Jurkat, Clone E6-1 (cell line): ENCODE data around the gene THPO. TPM values are rescaled to one million over a fixed set of nuclear protein-coding genes. Genes with fewer than 3 reads are reported as not detected.

Experiments used
- DNase-seq: peaks from one replicate; pipeline ENCODE4 v3.0.0-alpha.2; 2011; ENCODE audit warnings: low read depth, low spot score
- H3K4me3 ChIP-seq: 2 replicates; pipeline ENCODE4 v1.5.1; 2011; ENCODE audit warnings: mild to moderate bottlenecking, low read length, control low read depth, moderate library complexity
- polyA plus RNA-seq: library from polyadenylated mRNA; unstranded; fragments of >200 nt; gene quantifications from one replicate; pipeline ENCODE4 v1.2.1, GENCODE V29; 2012; ENCODE audit warnings: missing spikeins; ENCODE audit not compliant: insufficient read length, insufficient read depth

THPO gene
- not detected for polyA plus RNA-seq

DNA sequence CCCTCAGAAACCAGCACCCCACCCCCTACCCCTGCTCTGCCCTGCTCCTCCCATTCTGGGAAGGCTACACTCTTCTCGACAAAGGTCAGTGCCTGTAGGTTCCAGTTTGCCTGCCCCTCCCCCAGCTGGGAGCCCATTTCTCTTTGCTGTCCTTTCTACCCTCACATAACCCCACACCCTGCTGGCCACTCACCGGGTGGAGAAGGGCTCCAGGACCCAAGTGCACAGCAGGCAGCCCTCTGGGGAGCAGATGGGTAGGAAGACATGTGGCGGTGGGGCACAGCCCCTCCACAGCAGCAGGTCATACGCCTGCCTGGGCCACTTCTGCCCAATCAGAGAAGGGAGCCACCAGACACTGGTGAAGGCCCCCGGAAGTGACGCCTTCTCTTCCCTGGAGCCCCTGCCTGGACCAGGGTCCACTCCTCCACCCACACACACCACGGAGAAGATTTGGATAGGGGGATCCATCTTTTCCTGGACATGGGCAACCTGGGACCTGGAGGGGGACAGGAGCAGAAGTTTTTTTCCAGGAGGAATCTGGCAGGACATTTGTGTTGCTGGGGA is at the start of gene THPO:
Gene THPO (minus strand): TSS at position 326 of the 564 bp plus-strand sequence. CDS start 1,948 bp downstream, outside the sequence.
- DNase-seq, result no peak

DNA sequence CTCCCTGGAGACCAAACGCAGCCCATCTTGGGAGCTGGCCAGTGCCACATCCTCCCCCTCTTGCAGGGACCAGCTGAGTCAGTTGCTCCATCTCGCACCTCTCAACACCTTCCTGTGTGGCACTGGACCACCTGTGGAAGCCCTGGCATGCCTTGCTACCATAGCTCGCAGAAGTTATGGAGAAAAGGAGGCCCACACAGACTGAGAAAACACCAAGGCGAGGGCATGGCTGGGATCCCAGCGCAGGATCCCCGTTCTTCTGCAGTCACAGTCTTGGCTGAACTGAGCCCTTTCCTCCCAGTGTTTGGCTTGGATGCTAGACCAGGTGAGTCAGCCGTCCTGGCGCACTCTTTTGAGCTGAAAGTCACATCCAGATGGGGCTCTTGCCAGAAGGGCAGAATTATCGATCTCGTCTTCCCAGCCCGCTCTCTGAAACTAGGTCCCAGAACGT is 48.7 kb upstream of the THPO start:
- DNase-seq, result no peak

More for the DNA sequence above, at the start of gene THPO:
- no peak within 1 kb of the TSS for H3K4me3 ChIP-seq

DNA sequence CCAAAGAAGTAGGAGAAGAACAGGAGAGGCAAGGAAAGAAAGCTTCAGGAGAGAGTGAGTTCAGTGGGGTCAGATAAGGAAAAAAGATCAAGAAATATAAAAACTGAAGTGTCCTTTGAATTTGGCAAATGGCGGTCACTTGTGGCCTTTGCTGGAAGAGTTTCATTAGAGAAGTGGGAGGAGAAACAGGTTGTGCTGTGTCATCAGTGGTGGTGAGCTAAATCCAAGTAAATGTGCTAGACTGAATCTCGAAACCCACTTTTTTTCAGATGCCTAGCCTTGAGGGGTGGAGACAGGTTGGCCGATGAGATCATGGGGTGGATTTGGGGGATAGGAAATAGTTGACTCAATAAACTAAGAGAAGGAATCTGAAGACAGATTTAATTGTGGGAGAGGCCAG is 45.6 kb upstream of the THPO start:
- no peak for DNase-seq
- no peak overlapping the region for H3K4me3 ChIP-seq

More for the DNA sequence above, 48.7 kb upstream of the THPO start:
- H3K4me3 ChIP-seq, result no peak overlapping the region

DNA sequence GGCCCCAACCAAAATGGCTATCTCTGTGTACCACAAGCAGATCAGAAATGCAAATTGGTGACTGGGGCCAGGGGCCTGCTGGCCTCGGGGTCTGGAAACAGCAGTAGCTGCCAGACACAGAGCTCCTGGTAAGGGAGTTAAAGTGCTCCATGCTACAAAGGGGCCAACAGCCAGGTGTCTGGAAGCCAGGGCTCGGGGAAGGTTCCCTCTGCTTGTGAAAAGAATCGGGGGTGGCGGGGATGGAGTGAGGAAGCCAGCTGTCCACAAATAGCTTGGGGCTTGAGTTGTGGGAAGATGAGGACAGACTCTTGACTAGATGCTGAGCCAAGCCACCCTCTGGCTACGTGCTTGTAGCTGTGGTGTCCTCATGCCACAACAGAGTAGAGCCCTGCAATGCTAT is 41.2 kb upstream of the THPO start:
- DNase-seq, result no peak
- H3K4me3 ChIP-seq, result no peak overlapping the region

DNA sequence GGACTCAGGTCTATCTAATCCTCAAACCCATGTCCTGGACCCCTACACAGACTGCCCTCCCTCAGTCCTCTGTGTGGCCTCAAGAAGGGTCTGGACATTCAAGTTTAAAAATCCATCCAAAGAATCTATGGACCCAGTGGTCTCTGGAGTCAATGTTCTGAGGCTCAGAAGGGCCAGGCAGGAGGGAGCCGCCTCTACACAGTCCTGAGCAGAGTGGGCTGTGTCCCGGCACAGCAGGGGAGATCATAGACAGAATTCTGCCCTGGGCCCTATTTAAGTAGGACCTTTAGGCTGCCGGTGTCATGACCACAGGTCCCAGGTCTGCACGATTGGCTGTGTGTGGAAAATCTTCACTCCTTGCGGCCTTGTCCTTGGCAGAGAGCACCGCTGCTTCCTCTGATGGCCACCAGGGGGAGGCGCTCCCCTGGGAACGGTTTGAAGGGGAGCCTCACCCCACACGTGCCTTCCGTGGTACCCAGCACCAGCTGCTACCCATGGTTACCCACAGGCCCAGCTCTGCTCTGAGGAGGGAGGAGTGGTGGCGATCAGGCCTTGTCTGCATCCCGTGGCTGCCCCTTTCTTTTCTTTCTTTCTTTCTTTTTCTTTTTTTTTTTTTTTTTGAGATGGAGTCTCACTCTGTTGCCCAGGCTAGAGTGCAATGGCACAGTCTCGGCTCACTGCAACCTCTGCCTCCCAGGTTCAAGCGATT is 39.8 kb upstream of the THPO start:
- peak; percentile 66 for DNase-seq
- no peak overlapping the region for H3K4me3 ChIP-seq

DNA sequence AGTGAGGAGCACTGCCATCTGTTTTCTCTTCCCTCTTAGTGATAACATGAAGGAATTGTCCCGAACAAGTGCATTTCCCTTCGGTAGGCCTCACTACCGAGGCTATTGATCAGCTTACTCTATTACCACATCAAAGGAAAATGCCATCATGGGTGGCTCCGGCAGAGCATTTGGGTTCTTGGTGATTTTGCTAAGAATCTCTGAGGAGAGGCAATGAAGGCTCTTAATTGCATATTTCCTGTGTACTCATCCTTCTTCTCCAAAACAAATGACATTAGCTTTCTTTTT is 37.1 kb upstream of the THPO start:
- DNase-seq, result peak; percentile 15
- no peak overlapping the region for H3K4me3 ChIP-seq

DNA sequence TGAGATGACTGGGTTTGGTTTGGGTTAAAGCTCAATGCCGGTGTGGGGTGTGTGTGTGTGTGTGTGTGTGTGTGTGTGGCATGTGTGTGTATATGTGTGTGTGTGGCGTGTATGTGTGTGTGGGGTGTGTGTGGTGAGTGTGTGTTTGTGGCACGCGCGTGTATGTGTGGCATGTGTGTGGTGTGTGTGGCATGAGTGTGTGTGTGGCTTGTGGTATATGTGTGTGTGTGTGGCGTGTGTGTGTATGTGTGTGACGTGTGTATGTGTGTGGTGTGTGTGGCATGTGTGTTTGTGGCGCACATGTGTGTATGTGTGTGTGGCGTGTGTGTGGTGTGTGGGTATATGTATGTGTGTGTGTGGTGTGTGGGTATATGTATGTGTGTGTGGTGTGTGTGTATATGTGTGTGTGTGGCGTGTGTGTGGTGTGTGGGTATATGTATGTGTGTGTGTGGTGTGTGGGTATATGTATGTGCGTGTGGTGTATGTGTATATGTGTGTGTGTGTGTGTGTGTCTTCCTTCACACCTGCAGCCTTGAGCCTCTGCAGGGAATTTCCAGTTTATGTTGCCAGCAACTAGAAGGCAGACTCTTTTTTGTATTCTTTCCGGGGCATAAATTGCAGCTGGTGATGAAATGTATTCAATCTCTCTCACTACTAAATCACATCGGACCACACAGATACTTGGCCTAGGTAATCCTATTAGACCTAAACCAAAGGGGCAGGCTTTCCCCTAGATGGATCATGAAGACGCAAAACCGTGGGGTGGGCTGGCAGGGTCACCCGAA is 36.6 kb upstream of the THPO start:
- no peak overlapping the region for H3K4me3 ChIP-seq
- no peak for DNase-seq

DNA sequence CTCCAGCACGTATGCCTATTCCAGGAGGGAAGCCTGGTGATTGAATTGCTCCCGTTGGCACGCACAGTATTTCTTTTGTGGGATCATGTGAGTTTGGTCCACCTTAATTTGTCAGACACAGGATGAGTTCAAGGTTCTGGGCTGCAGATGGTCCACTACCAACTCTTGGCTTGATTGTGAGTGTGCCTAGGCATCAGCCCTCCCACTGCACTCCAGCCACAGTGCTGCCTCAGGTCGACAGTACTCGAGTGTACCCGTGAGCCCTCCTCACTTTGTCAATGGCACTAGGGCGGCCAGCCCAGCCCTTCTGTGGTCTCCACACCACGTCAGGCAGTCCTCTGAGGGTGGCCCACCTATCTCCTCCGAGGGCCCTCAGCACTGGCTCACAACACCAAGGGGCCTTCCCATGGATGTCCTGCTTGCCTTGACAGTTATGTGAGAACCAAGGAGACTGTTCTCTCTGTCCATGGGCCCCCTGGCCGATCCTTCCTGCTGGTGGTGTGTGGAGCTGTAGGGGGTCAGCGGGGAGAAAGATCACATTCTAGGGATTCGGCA is 32.0 kb upstream of the THPO start:
- DNase-seq, result no peak

DNA sequence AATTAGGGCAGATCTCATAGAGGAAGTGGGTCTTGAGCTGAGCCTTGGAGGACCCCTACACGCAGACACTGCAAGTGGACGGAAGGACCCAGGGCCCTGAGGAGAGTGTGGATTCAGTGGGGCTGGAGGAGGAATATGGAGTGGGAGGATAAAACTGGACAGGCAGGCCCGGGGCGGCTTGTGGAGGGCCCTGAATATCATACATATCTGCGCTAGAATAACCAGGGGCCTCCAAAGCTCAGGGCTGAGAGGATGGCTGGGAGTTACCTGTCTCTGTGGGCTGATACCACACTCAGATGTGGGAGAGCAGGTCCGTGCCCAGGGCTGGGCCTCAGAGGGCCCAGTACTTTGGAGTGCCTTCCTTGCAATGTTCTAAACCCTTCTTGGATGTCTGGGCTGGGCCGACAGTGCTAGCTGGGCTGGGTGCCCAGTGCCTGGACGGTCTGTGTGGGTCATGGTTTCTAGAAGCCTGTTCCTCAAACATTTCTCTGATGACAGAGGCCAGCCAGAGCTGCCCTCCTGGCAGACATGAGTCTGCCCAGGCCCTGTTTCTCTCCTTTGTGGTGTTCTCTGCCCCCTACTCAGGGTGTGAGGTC is 31.4 kb upstream of the THPO start:
- DNase-seq, result no peak

More for the DNA sequence above, 32.0 kb upstream of the THPO start:
- H3K4me3 ChIP-seq, result no peak overlapping the region

DNA sequence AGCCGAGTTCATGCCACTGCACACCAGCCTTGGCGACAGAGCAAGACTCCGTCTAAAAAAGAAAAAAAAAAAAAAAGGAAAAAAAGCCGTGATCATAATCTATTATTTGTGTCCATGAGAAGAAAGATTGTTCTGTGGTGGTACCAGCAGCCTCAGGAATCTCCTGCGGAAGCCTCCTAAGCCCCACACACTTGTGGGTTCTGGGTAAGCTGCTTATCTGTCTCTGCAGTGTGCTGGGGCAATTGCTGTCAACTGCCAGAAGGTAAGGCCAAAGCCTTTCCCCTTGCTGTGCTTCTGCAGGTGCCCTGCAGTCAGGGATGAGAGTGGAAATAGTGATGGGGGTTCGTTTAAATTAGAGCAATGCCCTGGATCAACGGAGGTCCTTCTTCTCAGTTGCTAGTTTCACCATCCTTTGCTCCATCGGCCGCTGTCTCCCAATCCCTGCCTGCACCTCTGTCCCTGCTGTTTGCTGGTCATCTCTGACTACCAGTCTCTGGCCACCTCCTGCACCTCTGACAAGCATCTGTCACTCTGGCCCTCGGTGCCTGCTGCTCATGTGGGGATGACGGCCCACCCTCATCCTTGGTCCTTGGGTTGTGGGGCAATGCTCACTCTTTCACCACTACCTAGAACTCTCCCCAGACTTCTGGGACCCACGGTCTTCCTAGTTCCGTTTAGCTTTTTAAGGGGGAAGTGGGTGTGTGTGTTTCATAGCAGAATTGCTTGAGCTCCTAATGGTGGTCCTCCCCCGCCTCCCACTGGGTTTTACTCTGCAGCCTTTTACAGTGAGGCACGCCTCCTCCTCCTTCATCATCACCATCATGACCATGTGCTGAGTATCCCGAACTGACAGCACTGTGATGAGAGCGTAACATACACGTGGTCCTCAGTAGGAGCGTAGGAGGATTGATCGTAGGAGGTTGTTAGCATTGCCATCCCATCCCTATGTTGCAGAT is 27.3 kb upstream of the THPO start:
- peak; percentile 75 for DNase-seq
- H3K4me3 ChIP-seq, result no peak overlapping the region

More for the DNA sequence above, 31.4 kb upstream of the THPO start:
- no peak overlapping the region for H3K4me3 ChIP-seq

DNA sequence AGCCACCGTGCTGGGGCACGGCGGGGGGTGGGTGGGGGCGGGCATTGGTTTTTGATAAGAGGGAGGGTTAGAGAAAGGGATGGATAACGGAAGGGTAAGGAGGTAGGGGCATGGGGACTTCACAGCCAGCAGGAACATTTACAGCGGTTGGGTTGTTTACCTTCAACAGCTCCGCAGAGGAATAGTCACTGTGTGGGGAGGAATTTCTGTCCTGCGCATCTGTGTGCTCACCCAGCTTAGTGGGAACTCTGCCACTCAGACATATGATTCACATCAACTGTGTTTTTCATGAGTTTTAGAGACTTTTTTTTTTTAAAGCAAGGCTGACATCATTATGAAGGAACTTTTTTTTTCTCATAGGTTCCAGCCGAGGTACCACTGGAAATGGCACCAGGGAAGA is 21.4 kb upstream of the THPO start:
- no peak overlapping the region for H3K4me3 ChIP-seq
- no peak for DNase-seq

DNA sequence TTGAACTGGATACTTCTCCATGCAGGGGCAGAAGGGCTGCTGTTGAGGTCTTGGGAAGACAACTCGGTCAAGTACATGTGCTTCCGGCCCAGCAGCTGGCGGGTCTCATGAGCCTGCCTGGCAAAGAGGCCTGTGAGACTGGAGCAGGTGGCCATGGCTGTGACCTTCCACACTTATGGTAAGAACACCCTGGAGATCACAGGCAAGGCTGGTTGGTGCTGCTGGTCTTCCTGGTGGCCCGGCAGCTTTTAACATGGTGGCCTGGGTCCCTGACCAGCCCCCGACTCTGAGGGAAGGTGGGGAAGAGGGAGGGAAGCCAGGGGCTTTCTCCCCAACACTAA is 17.3 kb upstream of the THPO start:
- DNase-seq, result no peak
- no peak overlapping the region for H3K4me3 ChIP-seq

DNA sequence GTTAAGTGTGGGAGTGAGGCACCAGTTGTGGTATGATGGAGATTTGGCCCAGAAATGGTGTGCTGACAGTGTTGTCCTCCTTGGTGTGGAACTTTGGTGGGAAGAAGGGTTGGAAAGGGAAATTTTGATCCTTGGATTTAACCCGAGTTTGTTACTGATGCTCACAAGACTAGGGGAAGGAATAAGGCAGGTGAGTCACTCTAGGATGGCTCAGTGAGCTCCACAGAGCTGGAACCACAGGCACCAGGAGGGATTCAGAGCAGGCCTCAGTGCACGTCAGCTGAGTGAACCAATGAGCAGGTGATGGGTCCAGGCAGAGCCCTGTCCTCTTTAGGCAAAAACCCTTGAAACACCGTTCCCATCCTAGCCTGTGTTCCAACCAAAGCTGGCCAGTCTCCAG is 13.3 kb upstream of the THPO start:
- H3K4me3 ChIP-seq, result no peak overlapping the region
- no peak for DNase-seq

DNA sequence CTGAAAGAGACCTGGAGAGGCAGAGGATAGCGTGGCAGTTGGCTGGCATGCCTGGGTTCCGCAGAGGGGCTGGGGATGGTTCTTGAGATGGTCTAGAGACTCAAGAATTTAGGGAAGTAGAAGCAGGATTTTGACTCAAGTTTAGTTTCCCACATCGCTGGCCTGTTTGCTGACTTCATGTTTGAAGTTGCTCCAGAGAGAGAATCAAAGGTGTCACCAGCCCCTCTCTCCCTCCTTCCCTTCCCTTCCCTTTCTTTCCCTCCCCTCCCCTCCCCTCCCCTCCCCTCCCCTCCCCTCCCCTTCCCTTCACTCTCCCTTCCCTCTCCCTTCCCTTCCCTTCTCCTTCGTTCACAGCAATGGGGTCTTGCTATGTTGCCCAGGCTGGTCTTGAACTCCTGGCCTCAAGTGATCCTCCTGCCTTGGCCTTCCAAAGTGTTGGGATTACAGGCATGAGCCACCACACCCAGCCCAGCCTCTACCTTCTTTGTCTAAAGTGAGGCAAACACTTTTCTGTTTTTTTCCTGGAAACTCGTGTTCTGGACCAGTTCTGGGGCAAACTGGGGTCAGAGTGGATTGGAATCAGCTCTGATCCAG is 12.0 kb upstream of the THPO start:
- H3K4me3 ChIP-seq, result no peak overlapping the region
- DNase-seq, result no peak

DNA sequence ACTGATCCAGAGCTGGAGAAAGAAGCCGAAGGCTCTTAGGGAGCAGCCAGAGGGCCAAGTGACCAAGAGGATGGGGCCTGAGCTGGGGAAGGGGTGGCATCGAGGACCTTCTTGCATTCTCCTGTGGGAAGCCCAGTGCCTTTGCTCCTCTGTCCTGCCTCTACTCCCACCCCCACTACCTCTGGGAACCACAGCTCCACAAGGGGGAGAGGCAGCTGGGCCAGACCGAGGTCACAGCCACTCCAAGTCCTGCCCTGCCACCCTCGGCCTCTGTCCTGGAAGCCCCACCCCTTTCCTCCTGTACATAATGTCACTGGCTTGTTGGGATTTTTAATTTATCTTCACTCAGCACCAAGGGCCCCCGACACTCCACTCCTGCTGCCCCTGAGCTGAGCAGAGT is 11.4 kb upstream of the THPO start:
- no peak overlapping the region for H3K4me3 ChIP-seq
- DNase-seq, result no peak

DNA sequence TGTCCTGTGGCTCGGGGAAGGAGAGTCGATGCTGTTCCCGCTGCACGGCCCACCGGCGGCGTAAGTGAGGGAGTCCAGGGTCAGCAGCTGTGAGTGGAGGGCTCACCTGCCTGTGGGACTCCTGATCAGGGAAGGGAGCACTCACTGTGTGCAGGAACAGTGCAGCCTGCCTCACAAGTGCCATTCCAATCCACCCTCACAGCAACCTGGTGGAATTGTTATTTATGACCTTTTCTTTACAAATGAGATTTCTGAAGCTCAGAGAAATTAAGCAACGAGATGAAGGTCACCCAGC is 10.9 kb upstream of the THPO start:
- no peak overlapping the region for H3K4me3 ChIP-seq
- DNase-seq, result no peak

DNA sequence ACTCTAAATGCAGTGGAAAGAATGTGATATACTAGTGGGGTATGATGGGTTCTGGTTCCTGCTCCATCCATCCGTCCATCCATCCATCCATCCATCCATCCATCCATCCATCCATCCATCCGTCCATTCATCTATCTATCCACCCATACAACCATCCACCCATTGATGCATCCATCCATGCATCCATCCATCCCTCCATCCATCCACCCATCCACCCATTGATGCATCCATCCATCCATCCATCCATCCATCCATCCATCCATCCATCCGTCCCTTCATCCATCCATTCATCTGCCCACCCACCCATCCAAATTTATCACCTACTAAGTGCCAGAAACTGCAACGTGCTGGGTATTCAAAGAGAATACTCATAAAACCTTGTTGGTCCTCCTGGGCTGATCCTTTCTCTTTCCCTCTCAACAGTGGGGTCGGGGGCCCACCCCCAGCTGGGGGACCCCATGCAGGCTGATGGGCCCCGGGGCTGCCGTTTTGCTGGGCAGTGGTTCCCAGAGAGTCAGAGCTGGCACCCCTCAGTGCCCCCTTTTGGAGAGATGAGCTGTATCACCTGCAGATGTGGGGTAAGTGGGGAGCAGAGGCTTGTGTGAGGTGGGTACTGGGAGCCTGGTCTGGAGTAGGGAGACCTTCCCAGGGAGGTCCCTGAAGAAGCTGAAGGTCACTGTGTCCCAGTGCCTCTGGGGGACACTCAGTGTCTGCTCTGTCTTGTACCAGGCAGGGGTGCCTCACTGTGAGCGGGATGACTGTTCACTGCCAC is 10.3 kb upstream of the THPO start:
- no peak overlapping the region for H3K4me3 ChIP-seq
- DNase-seq, result no peak

DNA sequence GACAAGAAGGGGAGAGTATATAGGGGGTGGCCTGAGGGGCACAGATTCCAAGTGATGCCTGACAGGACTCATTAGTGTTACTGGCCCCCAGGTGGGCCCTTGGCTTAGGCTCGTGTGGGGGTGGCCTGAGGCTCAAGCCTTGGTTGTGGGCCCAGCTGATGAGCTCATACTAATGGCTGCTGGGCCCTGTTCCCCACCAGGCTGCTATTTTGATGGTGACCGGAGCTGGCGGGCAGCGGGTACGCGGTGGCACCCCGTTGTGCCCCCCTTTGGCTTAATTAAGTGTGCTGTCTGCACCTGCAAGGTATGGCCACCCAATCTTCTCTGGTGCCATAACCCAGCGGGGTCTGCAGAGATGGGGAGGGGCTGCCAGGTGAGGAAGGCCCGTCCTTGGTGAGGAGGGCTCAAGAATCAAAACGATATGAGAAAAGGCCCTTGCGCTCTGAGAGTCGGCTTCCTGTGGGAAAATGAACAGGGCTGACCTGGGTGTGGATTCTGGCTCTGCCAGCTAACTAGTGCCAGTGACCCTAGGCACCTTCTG is 9.2 kb upstream of the THPO start:
- DNase-seq, result no peak
- H3K4me3 ChIP-seq, result no peak overlapping the region
